GM15510 (cell line): Measurements from ENCODE around the gene ME3.

Experiments
- POLR2A ChIP-seq: IDR thresholded peaks from 3 replicates; pipeline ENCODE4 v1.6.1; 2011; ENCODE audit warnings: borderline replicate concordance; ENCODE audit not compliant: insufficient read length; ENCODE audit errors: extremely low read depth

The ME3 gene

DNA sequence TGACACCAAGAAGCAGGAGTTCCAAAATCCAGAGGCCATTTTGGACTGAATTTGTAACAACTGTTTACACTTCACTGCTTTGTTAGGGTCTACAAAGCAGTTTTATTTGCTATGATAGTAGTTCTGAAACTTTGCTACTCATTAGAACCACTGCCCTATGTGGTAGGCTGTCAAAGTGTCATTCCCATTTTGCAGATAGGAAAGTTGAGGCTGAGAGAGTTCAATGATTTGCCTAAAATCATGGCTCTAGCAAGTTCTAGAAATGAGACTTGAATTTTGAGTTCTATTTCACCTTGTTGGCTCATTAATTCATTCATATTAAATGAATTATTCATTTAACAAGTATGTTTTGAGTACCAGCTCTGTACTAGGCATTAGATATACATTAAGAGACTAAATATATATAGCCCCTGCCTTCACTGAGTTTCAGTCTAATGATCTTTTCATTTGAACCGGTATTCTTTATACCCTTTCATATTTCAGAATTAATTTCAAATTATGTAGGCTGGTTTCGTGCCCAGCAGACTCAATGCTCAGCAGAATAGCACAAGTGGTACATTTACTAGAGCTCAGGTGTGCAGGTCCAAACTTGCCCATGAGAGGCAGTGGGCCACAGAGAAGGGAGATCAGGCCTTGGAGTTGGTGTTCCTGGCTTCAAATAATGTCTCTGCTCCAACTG lies 93.5 kb downstream of the ME3 start:
- TF ChIP-seq POLR2A = no peak

DNA sequence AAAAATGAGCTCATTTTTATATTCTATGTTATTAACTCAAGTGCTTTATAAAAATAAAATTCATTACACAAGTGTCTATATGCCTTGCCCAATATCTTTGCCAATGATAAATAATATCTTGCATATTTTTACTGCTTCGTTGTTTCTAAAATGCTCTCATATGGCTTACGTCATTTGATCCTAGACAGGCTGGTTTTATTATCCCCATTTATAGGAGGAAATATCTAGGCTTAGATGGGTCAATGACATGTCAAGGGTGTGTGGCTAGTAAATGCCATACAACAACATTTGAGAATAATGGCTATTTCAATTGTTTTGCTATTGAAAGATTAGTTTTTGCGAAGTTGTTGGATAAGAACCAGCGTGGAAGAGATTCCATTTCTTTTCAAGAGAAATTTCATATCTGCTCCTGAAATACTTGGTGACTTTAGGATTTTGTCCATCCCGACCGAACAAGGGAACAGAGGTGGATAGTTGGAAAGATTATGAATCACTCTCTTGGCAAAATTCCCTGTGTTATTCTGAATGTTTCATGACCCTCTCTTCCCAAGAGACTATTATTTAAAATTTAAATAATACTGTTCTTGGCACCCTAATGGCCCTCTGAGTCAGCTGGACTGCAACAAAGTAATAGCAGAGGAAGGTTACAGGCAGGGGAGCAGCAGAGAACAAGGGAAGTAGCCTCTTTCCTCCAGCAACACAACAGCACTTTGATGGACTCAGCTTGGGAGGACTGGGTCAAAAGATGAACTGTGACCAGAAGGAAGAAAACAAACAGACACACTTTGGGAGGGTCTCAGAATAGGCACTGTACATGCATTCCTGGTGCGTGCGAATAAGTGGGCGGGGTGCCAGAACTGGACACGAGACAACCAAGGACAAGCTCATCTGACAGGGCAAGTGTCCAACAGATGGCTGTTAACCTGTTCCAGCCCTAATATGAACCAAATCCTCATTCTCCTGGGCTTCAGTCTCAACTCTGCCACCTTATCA lies 94.5 kb downstream of the ME3 start:
- TF ChIP-seq POLR2A = no peak

- TF ChIP-seq POLR2A = no peak
Observed at GRCh38 chr11:86576946-86577624, 95.3 kb downstream of the ME3 start.

DNA sequence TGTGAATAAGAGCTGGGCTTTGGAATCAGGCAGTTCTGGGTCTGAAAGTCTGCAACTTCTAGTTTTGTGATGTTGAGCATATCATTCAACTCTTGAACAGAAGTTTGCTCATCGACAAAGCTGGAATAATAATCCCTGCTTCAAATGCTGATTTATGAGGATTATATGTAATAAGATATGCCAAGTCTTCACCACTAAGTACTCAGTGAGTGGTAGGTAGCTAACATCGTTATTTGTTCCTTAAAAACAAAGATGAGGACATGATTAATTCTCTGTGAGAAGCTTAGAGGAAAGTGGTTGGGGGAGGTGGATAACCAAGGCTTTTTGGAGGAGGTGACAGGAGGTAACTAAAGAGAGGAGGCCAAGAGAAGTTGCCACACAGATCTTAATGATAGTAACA lies 96.5 kb downstream of the ME3 start:
- no peak for TF ChIP-seq POLR2A

- no peak for TF ChIP-seq POLR2A
Observed at GRCh38 chr11:86575208-86575855, 97.1 kb downstream of the ME3 start.

DNA sequence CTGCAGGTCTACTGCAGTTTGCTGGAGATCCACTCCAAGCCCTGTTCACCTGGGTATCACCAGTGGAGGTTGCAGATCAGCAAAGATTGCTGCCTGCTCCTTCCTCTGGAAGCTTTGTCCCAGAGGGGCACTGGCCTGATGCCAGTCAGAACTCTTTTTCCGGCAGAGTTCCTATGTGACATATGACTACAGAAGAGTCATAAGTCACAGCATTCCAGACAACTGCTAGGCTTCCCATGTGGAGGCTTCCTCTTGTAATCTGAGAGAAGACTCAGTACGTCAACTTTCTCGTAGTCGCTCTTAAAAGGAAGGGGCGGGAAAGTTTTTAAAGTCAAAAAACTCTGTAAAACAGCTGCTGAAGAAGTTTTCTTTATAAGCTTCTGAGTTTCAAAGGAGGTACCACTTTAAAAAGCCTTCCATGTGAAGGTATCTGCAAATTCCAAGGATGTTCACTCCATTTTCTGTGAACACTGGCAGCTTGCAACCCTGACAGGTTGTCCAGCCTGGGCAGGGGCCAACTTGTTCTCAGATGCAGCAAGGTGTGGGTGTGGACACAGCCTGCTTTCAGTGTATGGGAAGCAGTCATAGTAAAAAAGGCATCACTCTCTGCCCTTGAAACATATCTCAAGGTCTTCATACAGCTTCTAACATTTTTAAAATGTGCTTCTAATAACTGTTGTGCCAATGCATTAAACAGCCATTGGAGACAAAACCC lies 97.8 kb downstream of the ME3 start:
- no peak for TF ChIP-seq POLR2A

GRCh38 chr11:86571273-86571948 lies 101.0 kb downstream of the ME3 start:
- no peak for TF ChIP-seq POLR2A

GRCh38 chr11:86570451-86570850 lies 102.0 kb downstream of the ME3 start:
- no peak for TF ChIP-seq POLR2A

- no peak for TF ChIP-seq POLR2A
Observed at GRCh38 chr11:86570020-86570419, 102.4 kb downstream of the ME3 start.

DNA sequence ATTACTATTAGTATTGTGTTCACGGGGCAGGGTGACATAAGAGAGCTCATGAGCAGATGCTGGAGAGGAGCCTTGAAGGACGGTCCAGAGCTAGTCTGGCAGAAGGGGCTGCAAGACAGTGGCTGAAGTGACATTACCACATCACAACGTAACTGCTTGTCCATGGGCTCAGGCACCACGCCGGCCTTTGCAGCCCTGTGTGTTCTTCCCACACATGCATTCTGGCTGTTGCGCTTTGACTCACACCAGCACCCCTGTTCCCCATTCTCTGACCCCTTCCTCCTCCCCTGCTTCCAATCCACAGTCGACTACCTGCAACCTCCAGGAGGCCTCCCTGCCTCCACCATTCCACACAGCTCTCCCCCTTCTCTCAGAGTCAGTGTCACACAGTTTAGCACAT lies 103.3 kb downstream of the ME3 start:
- no peak for TF ChIP-seq POLR2A

DNA sequence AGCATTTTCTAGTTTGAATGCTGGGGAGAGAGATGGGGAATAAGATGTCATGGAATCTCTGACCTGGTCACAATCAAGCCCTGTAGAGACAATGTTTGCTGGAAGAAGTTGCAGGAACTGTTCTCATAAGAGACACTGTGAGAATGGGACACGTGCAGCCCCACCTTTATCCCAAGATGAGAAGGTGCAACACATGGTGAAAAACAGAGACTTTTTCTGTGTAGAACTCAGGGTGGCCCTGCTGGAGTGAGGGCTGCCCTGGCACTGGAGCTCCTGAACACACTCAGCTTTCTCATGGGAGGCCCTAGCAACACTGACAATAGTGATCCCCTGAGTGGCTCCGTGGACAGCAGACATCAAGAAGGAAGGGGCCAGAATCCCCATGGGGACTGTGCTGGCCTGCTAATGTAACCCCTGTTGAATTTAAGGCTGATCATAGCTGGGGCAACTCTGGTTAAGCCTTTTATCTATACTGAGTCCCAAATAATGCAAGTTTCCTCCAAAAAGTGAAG lies 106.6 kb downstream of the ME3 start:
- TF ChIP-seq POLR2A = no peak

GRCh38 chr11:86565388-86565787 lies 107.0 kb downstream of the ME3 start:
- TF ChIP-seq POLR2A = no peak

DNA sequence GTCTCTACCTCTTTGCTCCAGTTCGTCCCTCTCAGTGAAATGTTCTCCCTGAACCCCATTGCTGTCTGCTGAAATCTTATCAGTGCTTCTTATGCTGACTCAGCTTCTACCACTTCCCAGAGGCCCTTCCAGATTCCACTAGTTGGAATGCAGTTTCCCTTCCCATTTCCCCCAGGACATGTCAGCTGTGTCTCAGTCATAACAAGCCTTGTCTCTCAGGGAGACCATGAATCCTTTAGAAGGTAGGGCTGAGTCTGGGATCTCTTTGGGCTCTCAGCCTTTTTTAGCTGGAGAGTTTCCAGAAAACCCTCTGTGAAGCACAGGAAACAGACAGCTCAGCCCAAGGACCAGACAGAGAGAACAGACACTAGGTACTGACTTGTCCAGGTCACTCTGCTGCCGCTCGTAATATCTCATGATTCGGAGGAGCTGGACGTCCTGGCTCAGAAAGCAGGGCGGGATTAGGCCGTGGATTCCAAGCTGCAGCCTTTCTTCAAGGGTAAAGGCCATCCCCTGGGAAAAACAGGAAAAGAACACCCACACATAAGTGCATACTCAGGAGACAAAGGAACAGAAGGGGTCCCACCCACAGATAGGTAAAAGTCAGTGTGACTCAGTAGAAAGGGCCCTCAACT lies 113.0 kb downstream of the ME3 start:
- no peak for TF ChIP-seq POLR2A
